Stimulated activated CD8-positive, alpha-beta memory T cell treated with anti-CD3 and anti-CD28 coated beads, Interleukin-7, amount 100 ng/mL, for 4 hours (primary cell): ENCODE results near the gene RAP1GAP.

Source experiments
- DNase-seq, 2 donors: peaks; one replicate each; pipeline ENCODE4 v3.0.0-alpha.2; 2020; ENCODE audit warnings: low read depth in 2 of 2

The RAP1GAP gene

GRCh38 chr1:21590934-21591333 is 78.2 kb downstream of the RAP1GAP start:
- DNase-seq, result no peak

DNA sequence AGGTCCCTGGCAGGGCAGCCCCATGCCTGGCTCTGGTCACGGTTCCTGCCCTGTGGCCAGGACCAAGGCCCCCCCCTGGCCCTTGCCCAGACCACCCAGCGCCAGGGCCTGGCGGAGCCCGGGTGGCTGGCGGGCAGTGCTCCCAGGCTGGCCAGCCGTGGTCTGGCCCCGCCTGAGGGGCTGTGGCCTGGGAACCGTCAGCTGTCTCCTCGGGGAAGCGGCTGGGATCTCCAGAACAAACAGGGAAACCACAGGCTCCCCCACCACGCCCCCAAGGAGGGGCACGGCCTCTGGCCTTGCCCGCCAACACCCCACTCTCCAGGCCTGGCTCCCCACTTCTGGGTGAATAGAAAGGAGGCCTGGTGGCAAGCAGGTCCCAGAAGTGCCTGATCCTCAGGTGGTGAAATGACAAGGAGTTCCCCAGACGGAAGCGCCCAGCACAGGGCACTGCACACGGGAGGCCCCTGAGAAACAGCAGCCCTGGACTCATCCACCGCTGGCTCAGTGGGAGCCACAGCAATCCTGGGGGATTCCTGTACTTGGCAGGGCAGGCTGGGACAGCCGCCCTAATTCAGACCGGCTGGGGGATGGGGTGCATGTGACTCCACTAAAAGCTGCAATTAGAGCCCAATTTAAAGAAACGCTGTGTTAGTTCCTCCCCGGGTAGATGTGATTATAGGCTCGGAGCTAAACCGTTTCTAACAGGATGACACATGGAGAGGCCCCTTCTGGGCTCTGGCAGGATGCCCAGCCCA is 78.9 kb downstream of the RAP1GAP start:
- DNase-seq, result no peak

DNA sequence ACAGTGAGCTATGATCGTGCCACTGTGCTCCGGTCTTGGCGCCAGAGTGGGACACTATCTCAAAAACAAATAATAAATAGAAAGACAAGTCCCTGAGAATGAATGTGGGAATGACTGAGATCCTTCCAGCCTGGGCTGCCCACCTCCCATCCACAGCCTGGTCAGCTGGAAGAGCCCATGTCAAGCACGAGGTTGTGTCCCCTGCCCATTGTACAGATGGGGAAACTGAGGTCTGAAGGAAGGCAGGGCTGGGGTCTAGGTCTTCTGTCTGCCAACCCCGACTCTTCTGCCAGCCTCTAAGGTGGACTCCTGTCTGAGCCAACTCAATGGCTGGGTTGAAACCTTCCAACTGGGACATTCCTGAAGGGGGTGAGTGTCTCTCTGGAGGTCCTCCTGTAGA is 79.5 kb downstream of the RAP1GAP start:
- DNase-seq, result no peak

GRCh38 chr1:21587602-21587953 is 81.6 kb downstream of the RAP1GAP start:
- no peak for DNase-seq

DNA sequence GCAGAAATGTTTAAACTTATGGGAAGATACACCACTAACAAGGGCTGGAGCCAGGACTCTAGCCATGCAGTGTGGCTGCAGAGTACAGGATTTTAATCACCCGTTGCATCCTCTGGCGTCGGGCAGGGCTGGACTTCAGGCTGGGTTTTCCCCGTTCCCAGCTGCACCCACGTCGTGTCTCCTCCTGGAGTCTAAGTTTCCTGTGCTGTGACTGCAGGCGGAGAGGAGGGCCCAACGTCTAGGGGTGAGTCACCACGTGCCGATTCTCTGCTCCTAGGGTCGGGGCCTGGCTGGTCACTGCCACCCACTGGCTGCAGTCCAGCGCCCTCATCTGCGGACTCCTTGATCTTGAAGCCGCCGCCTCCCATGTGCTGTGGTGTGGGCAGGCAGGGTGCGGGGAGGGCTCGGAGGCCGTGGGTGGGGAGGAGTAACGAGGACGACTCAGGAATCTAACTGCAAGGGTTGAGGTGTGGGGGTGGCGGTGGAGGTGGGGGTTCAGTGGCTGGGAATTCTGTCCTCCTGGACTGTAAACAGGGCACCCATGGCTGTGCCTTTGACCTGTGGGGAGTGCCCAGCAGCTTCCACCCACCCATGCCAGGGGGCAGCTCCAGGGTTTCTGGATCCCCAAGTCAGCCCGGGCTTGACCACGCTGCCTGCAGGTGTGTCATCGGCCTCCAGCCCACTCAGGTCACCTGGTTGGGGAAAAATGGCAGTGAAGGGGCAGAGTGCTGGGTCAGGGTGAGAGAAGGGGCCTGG is 82.1 kb downstream of the RAP1GAP start:
- no peak for DNase-seq

DNA sequence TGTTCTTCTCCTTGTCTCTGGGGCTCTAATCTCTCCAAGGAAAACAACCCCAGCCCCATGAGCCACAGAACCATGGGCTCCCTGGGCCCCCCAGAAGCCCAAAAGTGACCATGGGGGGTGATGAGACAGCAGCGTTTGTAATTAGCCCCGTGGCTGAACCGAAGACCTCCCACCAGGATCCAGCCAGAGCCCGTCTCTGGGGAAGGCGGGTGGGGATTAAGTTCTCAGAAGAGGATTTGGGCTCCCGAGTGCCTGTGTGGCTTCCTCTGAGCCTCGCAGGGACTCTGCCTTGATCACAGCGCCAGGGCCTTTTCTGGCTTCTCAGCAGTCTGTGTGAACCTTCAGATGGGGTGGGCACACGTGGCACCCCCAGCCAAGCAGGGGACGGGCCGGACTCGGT is 82.9 kb downstream of the RAP1GAP start:
- DNase-seq, result no peak

GRCh38 chr1:21585037-21585436 is 84.1 kb downstream of the RAP1GAP start:
- DNase-seq, result no peak

DNA sequence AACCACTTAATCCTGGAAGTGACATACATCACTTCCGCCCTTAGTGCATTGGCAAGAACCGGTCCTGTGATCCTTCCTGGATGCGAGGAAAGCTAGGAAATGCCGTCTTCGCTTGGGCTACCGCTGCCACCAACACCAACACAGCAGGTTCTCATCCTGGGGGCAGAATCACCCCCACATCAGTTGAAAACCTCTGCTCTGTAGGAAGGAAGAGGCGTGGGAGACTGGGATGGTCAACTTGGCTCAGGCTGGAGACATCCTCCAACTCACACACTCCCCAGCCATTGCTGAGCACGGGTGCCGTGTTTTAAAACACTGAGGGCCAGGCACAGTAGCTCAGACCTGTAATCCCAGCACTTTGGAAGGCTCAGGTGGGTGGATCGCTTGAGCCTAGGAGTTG is 85.1 kb downstream of the RAP1GAP start:
- DNase-seq, result no peak

DNA sequence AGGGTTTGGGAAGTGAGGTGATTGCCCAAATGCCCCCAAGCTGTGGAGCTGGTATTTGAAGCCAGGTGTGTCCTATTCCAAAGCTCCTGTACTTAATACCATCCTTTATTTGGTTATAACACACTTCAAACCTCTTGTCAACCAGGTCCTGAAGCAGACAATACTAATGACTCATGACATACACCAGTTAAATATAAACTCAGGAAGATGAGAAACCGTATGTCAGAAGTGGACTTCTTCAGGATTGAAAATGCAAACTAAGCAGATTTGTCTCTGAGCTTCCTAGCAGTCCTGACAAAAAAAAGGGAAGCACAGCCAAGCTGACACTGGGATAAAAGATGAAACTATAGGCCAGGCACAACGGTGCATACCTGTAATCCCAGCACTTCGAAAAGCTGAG is 89.4 kb downstream of the RAP1GAP start:
- no peak for DNase-seq

GRCh38 chr1:21577933-21578332 is 91.2 kb downstream of the RAP1GAP start:
- DNase-seq, result no peak

DNA sequence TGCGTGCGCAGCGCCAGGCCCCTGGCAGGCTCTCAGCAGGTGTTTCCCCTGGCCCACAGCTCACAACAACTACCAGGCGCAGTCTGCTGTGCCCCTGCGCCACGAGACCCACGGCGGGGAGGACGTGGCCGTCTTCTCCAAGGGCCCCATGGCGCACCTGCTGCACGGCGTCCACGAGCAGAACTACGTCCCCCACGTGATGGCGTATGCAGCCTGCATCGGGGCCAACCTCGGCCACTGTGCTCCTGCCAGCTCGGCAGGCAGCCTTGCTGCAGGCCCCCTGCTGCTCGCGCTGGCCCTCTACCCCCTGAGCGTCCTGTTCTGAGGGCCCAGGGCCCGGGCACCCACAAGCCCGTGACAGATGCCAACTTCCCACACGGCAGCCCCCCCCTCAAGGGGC is 91.8 kb downstream of the RAP1GAP start:
- no peak for DNase-seq

GRCh38 chr1:21576798-21577187 is 92.4 kb downstream of the RAP1GAP start:
- no peak for DNase-seq

- DNase-seq, result no peak
Observed at GRCh38 chr1:21576031-21576797, 92.9 kb downstream of the RAP1GAP start.

DNA sequence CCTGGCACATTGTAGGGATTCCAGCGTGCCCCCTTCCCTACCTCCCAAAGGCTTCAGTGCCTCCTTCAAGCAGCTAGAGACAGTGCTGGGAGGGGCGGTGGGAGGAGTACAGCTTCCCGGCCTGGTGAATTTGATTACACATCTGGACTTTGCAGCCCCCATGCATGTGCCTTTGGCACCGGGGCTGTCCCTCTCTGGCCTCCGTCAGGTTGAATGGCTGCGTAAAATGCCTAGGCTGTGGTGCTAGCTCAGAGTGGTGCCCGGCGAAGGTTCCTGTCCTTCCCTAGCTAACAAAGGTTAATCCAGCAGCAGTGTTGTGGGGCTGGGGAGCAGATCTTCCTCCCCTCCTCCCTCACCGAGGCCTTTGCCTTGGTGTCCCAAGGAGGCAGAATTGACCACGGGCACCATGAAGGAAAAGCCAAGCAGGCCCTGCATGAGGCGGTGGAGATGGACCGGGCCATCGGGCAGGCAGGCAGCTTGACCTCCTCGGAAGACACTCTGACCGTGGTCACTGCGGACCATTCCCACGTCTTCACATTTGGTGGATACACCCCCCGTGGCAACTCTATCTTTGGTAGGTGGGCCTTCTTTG is 93.7 kb downstream of the RAP1GAP start:
- DNase-seq, result no peak

GRCh38 chr1:21574466-21575151 is 94.5 kb downstream of the RAP1GAP start:
- DNase-seq, result no peak

DNA sequence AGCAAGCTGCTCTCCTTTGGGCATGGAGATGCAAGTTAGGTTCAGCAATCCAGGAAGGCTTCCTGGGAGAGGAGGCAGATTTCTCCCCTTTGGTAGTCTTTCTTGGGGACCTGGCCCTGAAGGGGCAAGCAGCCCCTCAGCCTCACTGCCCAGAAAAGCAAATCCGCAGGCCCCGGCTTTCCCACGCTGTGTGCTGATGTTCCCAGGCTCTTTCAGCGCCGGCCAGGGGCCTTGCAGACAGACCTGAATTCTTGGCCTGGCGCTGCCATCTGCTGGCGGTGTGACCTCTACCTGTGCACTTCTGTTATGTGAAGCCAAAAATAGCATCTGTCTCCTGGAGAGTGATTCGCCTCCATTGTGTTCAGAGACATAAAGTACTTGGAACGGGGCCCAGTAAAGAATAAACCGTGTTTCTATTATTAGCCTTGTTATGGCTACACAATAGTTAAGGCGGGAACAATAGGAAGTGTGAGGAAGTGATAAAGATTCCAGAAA is 95.1 kb downstream of the RAP1GAP start:
- DNase-seq, result no peak

DNA sequence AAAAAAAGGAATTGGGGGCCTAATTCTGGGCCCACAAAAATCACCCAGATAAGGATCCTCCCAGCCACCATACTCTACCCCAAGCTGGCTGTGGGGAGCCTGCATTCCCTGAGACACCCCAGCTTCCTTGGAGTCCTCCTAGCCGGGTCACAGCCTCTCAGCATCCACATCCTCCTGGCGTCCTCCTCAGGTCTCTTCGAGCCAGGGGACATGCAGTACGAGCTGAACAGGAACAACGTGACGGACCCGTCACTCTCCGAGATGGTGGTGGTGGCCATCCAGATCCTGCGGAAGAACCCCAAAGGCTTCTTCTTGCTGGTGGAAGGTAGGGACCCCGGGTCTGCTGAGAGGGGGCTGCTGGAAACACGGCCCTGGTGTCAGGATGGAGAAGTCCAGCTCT is 95.7 kb downstream of the RAP1GAP start:
- no peak for DNase-seq

- no peak for DNase-seq
Observed at GRCh38 chr1:21572735-21573277, 96.4 kb downstream of the RAP1GAP start.

DNA sequence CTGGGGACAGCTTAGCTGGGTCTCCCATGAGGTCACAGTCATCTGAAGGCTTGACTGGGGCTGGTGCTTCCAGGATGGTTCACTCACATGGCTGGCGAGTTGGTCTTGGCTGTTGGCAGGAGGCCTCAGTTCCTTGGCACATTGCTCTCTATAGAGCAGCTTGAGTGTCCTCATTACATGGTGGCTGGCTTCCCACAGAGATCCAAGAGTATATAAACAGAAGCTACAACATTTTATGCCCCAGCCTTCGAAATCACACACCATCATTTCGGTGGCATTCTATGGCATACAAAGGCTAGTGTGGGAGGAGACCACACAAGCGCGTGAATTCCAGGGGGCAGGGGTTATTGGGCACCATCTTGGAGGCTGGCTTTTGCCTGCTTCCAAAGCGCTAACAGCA is 96.9 kb downstream of the RAP1GAP start:
- DNase-seq, result no peak

- no peak for DNase-seq
Observed at GRCh38 chr1:21570885-21571284, 98.3 kb downstream of the RAP1GAP start.

- no peak for DNase-seq
Observed at GRCh38 chr1:21570528-21570875, 98.7 kb downstream of the RAP1GAP start.
